GM13976 (cell line): Measurements from ENCODE around the gene CHST7.

ENCODE experiments used
- DNase-seq: peaks from one replicate; pipeline ENCODE4 v3.0.0; 2012; ENCODE audit warnings: low spot score
- in situ Hi-C: fragments of 300-500 bp; cut with MboI; formaldehyde crosslinking; loops from one replicate; pipeline ENCODE4 v1.12.0; 2022; ENCODE audit warnings: low sequenced_read_pairs, mixed read lengths, inconsistent platforms; ENCODE audit not compliant: unreplicated experiment
- TF ChIP-seq, protein P1 (sequence below): IDR thresholded peaks from 2 replicates; pipeline ENCODE4 v1.5.1; 2012; ENCODE audit warnings: borderline replicate concordance, mild to moderate bottlenecking; ENCODE audit not compliant: insufficient read depth; ENCODE audit errors: extremely low read depth, missing control alignments, control extremely low read depth

CHST7 gene

DNA sequence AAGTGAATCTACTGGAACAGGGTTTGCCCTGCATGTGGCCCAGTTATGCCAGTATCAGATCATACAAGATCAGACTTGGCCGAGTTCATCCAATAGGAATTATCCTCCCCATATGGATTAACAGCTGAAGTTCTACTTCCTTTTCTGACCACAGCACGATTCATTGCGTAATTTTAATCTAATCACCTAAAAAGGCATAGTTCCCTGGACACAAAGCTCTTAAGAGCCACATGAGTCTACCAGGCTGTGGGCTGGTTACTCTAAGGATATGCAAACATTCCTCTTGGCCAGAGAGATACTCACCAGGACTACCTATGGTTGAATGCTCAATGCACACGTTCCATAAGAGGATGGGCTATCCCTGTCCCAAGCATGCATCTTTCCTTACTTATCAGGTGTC is 46.9 kb downstream of the CHST7 start:
- TF ChIP-seq, protein P1, sequence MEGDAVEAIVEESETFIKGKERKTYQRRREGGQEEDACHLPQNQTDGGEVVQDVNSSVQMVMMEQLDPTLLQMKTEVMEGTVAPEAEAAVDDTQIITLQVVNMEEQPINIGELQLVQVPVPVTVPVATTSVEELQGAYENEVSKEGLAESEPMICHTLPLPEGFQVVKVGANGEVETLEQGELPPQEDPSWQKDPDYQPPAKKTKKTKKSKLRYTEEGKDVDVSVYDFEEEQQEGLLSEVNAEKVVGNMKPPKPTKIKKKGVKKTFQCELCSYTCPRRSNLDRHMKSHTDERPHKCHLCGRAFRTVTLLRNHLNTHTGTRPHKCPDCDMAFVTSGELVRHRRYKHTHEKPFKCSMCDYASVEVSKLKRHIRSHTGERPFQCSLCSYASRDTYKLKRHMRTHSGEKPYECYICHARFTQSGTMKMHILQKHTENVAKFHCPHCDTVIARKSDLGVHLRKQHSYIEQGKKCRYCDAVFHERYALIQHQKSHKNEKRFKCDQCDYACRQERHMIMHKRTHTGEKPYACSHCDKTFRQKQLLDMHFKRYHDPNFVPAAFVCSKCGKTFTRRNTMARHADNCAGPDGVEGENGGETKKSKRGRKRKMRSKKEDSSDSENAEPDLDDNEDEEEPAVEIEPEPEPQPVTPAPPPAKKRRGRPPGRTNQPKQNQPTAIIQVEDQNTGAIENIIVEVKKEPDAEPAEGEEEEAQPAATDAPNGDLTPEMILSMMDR: no peak
- no peak for DNase-seq
- in situ Hi-C loops: no loop called here

- no peak for DNase-seq
- TF ChIP-seq, protein P1: no peak
- in situ Hi-C loops: no loop called here
Observed at GRCh38 chrX:46621572-46621971, 48.0 kb downstream of the CHST7 start.

- DNase-seq: no peak
- in situ Hi-C loops: no loop called here
- TF ChIP-seq, protein P1: no peak
Observed at GRCh38 chrX:46624090-46624786, 50.7 kb downstream of the CHST7 start.

- TF ChIP-seq, protein P1: no peak
- in situ Hi-C loops: no loop called here
- no peak for DNase-seq
Observed at GRCh38 chrX:46626566-46626965, 53.0 kb downstream of the CHST7 start.

GRCh38 chrX:46627062-46627461 is 53.5 kb downstream of the CHST7 start:
- no peak for DNase-seq
- in situ Hi-C loops: no loop called here
- TF ChIP-seq, protein P1: no peak

- DNase-seq: no peak
- in situ Hi-C loops: no loop called here
Observed at GRCh38 chrX:46627711-46628419, 54.3 kb downstream of the CHST7 start.

More at GRCh38 chrX:46627711-46628419, 54.3 kb downstream of the CHST7 start:
- TF ChIP-seq, protein P1: no peak
